Activated T-cell treated with anti-CD3 and anti-CD28 coated beads for 48 hours (primary cell): ENCODE results near the gene MTIF2.
A peak's percentile ranks its signal among the peaks of the same experiment; 100 is the strongest.
"Not testable (repeated sequence)": the region's sequence is repeated elsewhere in the genome, so short reads cannot be mapped to it uniquely, and the experiment has no call there.

ENCODE experiments used
- DNase-seq: peaks from one replicate; pipeline ENCODE4 v3.0.0-alpha.2; 2020; ENCODE audit warnings: low read depth

The MTIF2 gene

DNA sequence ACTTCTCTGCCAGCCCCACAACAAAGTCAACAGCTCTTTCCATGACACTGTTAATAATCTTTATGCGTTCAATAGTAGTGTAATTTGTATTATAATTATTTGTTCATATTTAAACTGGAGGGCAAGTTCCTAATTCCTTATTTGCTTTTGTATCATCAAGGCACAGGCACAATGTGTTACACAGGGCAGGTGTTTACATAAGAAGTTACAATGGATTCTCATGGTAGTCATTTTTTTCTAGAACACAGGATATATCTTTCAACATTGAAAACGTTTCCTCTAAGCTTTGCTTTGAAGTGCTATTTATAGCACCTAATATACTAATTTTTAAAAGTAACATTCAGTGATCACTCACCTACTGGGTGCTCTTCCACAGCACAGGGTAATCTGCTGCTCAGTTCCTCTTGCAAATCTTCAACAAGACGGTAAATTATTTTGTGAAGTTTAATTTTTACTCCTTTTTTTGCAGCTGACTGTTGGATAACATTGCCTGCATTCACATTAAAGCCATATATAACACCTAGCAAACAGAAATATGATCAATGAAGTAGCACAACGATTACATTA is 29.3 kb downstream of the MTIF2 start:
- no peak for DNase-seq

DNA sequence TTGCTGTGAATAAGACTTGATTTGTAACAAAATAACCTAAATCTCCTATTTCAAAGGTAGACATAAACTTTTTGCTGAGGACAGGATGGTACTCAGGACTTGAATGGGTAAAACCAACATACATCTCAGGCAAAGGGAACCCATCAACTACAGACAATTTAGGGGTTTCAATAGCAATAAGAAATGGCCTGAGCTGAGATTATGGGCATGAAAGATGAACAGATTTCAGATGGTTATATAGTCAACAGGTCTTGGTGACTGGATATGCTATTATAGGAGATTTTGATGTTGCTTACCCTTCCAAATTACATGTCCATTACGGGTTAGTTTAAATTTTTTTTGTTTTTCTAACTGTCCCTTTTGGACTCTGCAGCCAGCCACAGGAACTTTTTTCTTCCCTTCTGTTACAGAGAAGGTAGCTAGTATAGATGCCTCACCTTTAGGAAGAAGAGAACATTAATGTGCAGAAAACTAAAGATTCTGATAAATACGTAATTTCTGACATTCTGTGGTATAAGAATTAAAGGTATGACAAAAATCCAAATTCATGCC is 32.0 kb downstream of the MTIF2 start:
- no peak for DNase-seq

DNA sequence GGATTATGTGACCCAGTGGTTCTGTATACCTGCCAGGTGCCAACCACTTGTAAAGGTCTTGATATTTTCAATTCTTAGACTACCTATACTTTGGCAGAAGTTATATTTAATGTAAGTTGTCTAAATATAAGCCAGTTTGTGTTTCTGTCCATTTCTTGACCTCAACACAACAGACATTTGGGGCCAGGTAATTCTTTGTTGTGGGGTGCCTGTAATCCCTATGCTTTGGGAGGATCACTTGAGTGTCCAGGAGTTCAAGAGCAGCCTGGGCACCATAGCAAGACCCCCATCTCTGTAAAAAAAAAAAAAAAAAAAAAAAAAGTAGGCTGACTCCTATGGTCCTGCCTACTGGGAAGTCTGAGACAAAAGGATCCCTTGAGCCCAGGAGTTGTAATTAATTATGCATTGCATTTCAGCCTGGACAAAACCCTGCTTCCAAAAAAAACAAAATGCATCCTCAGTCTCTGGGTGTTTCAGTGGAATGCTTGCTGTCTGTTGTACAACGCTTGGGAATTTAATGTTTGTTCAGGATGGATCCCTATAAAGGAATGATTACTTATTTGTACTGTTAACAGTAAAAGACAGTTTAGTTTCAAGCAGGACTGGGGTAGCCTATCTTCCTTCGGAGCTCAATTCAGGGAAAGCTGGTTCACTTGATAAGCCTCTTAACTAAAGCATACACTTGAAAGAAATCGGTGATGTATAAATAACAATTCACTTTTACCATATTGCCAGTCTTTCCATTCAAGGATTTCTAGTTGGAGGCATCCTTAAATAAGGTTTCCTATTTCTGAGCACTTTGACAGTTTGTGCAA is 33.1 kb downstream of the MTIF2 start:
- no peak for DNase-seq

DNA sequence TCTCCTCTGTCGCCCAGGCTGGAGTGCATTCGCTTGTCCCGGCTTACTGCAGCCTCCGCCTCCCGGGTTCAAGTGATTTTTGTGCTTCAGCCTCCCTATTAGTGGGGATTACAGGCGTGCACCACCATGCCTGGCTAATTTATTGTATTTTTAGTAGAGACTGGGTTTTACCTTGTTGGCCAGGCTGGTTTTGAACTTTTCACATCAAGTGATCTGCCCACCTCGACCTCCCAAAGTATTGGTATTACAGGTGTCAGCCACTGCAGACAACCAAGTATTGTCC is 35.4 kb downstream of the MTIF2 start:
- DNase-seq, result no peak

GRCh38 chr2:55232863-55233657 is 36.0 kb downstream of the MTIF2 start:
- no peak for DNase-seq

DNA sequence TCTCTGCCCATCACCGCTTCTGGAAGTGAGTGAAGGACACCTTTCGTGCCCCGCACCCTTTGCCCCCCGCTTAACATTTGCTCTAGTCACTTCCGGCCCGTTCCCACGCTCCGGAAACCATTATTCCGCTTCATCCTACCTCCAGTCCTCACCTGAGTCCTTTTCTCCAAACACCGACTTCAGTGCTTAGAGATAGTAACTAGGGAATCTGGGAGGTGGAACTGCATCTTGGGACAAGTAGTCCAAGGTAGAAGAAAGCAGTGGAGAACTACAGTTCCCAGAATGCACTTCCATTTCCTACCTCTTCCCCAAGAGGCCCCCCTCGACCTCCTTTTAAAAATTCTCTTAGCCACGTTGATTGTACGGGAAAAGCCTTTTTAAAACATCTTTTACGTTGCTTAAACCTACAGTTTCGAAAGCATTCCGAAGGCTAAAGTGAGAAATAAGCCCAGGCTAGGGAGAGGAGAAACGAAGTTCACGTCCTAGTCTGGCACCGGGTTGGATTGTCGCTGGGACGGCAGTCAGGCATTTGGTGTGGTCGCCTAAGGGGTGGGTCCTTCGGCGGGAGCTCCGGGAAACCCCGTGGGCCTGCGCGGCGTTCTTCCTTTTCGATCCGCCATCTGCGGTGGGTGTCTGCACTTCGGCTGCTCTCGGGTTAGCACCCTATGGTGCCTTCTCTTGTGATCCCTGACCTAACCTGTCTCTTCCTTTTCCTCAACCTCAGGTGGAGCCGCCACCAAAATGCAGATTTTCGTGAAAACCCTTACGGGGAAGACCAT is 36.8 kb downstream of the MTIF2 start, which contains the start of the genes CLHC1 and RPS27A:
Gene CLHC1 (minus strand): TSS at position 210 of the 779 bp plus-strand sequence. CDS start 9,882 bp downstream, outside the sequence.
Gene RPS27A (plus strand): TSS at position 605 of the 779 bp plus-strand sequence. CDS start 137 bp downstream, at position 742.
- peak; percentile 89 for DNase-seq

DNA sequence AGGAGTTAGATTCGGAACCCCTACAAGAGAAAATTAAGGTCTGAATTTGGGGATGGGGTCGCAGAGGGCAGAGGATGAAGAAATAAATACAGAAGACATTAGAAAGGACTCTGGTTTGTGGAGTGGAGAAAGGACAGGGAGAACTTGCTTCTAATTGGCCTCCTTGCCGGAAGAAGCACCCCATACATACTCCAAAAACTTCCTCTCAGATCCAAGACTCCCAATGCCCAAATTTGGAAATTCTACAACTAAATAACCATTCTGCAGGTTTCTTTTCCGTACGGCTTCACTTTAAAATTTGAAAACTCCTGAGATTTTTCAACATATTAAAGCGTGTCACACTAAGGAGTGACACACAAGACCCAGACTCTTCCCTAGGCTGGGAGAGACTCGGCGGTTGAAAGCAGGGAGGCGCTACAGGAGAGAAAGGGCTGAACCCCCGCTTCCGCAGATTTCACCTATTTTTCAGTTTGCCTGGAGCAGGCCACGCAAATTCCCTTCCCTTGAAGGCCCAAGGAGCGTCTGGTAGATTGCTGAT is 37.4 kb downstream of the MTIF2 start:
- no peak for DNase-seq

DNA sequence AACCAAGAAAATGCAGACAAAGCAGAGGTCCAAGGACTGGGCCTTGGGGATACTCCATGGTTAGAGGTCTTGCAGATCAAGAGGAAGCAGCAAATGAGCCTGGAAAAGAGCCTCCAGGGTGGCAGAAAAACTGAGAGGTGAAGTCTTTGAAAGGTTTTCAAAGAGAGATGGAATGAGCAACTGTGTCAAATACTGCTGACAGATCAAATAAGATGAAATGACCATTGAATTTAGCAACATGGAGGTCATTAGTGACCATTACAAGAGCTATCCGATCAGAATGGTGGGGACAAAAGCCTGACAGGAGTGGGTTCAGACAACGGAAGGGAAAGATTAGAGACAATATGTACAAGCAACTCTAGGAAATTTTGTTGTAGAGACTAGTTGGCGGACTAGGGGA is 38.5 kb downstream of the MTIF2 start:
- no peak for DNase-seq

DNA sequence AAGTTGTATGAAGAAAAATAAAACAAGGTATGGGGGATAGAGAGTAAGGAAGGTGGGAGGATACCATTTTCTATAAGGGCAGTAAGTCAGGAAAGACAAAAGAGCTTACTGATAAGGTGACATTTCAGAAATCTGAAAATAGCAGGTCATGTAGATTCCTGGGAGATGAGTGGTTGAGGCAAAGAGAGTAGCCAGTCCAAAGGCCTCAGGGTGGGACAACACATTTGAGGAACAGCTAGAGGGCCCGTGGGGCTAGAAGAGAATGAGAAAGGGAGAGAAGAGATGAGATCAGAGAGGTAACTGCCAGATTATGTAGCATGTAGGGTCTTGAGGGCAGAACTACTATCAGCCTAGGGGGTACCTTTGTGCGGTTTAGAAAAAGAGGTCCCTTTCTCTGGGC is 39.8 kb downstream of the MTIF2 start:
- DNase-seq, result no peak

DNA sequence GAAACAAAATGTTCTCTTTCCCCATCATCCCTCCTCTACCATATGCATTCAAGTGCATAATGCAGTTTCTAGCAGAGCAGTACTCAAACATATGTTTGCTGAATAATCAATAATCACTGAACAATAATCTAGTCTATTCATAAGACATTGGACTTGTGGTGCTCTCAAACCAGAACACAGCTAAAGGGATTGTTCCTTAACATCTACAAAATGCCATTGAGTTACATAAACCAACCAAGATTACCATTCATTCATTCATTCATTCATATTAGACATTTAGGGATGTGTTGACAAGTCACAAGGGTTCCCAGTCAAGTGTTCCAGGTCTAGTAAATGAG is 40.8 kb downstream of the MTIF2 start:
- DNase-seq, result no peak

- DNase-seq, result not testable (repeated sequence)
Measured at GRCh38 chr2:55227437-55228225, 41.4 kb downstream of the MTIF2 start.

- DNase-seq, result no peak
Measured at GRCh38 chr2:55225481-55226020, 43.5 kb downstream of the MTIF2 start.

- DNase-seq, result no peak
Measured at GRCh38 chr2:55224761-55225261, 44.2 kb downstream of the MTIF2 start.

DNA sequence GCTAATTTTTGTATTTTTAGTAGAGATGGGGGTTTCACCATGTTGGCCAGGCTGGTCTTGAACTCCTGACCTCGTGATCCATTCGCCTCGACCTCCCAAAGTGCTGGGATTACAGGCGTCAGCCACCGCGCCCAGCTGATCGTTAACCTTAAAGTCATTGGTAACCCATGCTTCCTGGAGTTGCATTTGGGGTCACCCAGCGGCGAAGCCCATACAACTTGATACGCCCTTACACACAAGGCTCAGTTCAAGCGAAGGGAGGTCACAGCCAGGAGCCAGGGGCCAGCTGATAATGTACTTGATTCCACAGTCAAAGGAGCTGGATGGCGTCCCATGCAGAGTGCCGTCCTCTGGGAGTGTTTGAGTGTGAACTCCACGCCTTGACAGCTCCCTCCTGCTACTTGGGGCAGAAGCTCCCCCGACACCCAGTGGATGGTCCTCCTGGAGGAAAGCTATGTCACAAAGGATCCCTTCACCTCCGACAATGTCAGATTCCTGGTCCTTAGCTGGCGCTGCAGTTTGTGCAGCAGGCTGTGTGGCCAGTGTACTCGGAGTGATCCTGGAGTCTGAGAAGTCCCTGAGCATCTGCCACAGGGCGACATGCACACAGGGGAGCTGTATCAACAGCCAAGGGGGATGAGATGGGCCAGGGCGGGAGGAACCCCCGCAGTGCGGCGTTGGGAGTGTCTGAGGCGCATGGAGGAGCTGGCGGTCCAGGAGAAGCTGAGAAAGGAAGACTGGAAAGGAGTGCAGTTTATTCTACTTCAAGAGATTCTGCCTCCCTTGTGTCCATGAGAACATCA is 44.9 kb downstream of the MTIF2 start:
- no peak for DNase-seq

GRCh38 chr2:55213822-55214221 is 55.2 kb downstream of the MTIF2 start:
- no peak for DNase-seq

- no peak for DNase-seq
Measured at GRCh38 chr2:55204950-55205349, 64.1 kb downstream of the MTIF2 start.

DNA sequence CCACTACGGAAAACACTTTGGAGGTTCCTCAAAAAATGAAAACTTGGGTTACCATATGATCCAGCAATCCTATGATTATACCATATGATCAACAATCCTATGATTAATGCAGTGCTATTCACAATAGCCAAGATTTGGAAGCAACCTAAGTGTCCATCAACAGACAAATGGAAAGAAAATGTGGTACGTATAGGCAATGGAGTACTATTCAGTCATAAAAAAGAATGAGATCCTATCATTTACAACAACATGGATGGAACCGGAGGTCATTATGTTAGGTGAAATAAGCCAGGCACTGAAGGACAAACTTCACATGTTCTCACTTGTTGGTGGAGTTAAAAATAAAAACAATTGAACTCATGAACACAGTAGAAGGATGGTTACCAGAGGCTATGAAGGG is 64.5 kb downstream of the MTIF2 start:
- DNase-seq, result no peak

- no peak for DNase-seq
Measured at GRCh38 chr2:55200416-55200815, 68.6 kb downstream of the MTIF2 start.

DNA sequence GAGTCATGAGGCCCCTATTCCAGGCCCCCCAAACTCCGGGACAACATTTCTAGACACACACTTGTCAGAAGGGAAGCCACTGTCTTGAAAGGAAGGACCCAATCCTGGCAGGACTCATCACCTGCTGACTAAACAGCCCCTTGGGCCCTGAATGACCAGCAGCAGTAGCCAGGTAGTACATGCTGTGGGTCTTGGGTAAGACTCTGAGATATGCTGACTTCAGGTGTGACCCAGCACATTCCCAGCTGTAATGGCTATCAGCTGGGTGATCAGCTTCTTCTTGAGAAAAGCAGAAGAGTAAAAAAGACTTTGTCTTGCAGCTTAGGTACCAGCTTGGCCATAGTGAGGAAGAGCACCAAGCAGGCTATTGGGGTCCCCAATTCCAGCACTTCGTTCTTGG is 72.5 kb downstream of the MTIF2 start:
- no peak for DNase-seq

GRCh38 chr2:55191888-55192287 is 77.1 kb downstream of the MTIF2 start:
- DNase-seq, result not testable (repeated sequence)
